GM18909 (cell line): ENCODE measurements around the gene ACADM.
"Not testable (repeated sequence)": the region's sequence is repeated elsewhere in the genome, so short reads cannot be mapped to it uniquely, and the experiment has no call there.

ENCODE experiments used
- ATAC-seq: cut with Tn5 transposase; IDR thresholded peaks from one replicate; pipeline ENCODE4 v1.9.1; 2021; ENCODE audit warnings: mild to moderate bottlenecking; ENCODE audit not compliant: unreplicated experiment, poor library complexity

ACADM gene

GRCh38 chr1:75791022-75791421 is 66.5 kb downstream of the ACADM start:
- no peak for ATAC-seq

GRCh38 chr1:75792091-75792490 is 67.6 kb downstream of the ACADM start:
- no peak for ATAC-seq

- ATAC-seq, result no peak
These were observed 69.9 kb downstream of the ACADM start for GRCh38 chr1:75794382-75794781.

GRCh38 chr1:75795703-75796193 is 71.2 kb downstream of the ACADM start:
- ATAC-seq, result no peak

- no peak for ATAC-seq
These were observed 72.1 kb downstream of the ACADM start, which contains the start of gene MSH4 for GRCh38 chr1:75796376-75797272. Gene MSH4 (plus strand): TSS chr1:75796882. CDS start chr1:75796986, 104 bp downstream.

GRCh38 chr1:75797273-75797588 is 72.7 kb downstream of the ACADM start:
- no peak for ATAC-seq

GRCh38 chr1:75797606-75798216 is 73.2 kb downstream of the ACADM start:
- ATAC-seq, result no peak

- not testable (repeated sequence) for ATAC-seq
These were observed 77.0 kb downstream of the ACADM start for GRCh38 chr1:75801480-75801879.

GRCh38 chr1:75808921-75809320 is 84.4 kb downstream of the ACADM start:
- no peak for ATAC-seq

- ATAC-seq, result not testable (repeated sequence)
These were observed 85.6 kb downstream of the ACADM start for GRCh38 chr1:75810113-75810512.

GRCh38 chr1:75811211-75811981 is 86.9 kb downstream of the ACADM start:
- no peak for ATAC-seq

- no peak for ATAC-seq
These were observed 87.6 kb downstream of the ACADM start for GRCh38 chr1:75812065-75812464.
